GM12891 (cell line): Measurements from ENCODE around the gene TFAP2B.

ENCODE experiments used
- DNase-seq: peaks from one replicate; pipeline ENCODE4 v3.0.0; 2011; ENCODE audit warnings: low spot score; ENCODE audit not compliant: insufficient read length
- FAIRE-seq: peaks from 2 replicates; lab custom pipeline; 2011; peaks lifted over from hg19 to GRCh38; lab: Jason Lieb, UNC
- PAX5 ChIP-seq: IDR thresholded peaks from 2 replicates; pipeline ENCODE4 v1.6.1; 2011; ENCODE audit warnings: low read length, moderate library complexity, mild to moderate bottlenecking; ENCODE audit not compliant: insufficient read depth, severe bottlenecking
- POLR2A ChIP-seq: IDR thresholded peaks from 2 replicates; pipeline ENCODE4 v1.6.1; 2011; ENCODE audit warnings: low read depth, low read length, control low read depth
- POLR2AphosphoS5 ChIP-seq: IDR thresholded peaks from 2 replicates; pipeline ENCODE4 v1.6.1; 2011; ENCODE audit warnings: low read depth, low read length, control low read depth
- POU2F2 ChIP-seq: IDR thresholded peaks from 2 replicates; pipeline ENCODE4 v1.6.1; 2011; ENCODE audit warnings: low read depth, mild to moderate bottlenecking, control low read depth, low read length, moderate library complexity
- SPI1 ChIP-seq: IDR thresholded peaks from 2 replicates; pipeline ENCODE4 v1.6.1; 2011; ENCODE audit warnings: low read depth, low read length, control low read depth
- TAF1 ChIP-seq: IDR thresholded peaks from 2 replicates; pipeline ENCODE4 v1.6.1; 2011; ENCODE audit warnings: low read depth, low read length, control low read depth

TFAP2B gene

GRCh38 chr6:50834929-50835410 lies 16.3 kb downstream of the TFAP2B start:
- DNase-seq = no peak
- no peak for TF ChIP-seq POU2F2
- TF ChIP-seq POLR2A = no peak
- no peak for TF ChIP-seq PAX5
- TF ChIP-seq TAF1 = no peak
- TF ChIP-seq POLR2AphosphoS5 = no peak
- TF ChIP-seq SPI1 = no peak
- no peak for FAIRE-seq

- FAIRE-seq = no peak
- no peak for DNase-seq
- TF ChIP-seq POLR2AphosphoS5 (no peak), POU2F2 (no peak), PAX5 (no peak), TAF1 (no peak), SPI1 (no peak), POLR2A (no peak)
These were observed 17.6 kb downstream of the TFAP2B start for GRCh38 chr6:50836231-50836630.

GRCh38 chr6:50837589-50838445 lies 19.1 kb downstream of the TFAP2B start:
- no peak for FAIRE-seq
- no peak for DNase-seq
- TF ChIP-seq POLR2AphosphoS5 = no peak

- DNase-seq (no peak), FAIRE-seq (no peak)
- TF ChIP-seq SPI1 = no peak
- TF ChIP-seq PAX5 = no peak
- no peak for TF ChIP-seq POLR2AphosphoS5
These were observed 21.6 kb downstream of the TFAP2B start for GRCh38 chr6:50840112-50840810.

GRCh38 chr6:50840811-50841192 lies 22.1 kb downstream of the TFAP2B start:
- no peak for TF ChIP-seq SPI1
- no peak for TF ChIP-seq POLR2AphosphoS5
- TF ChIP-seq POLR2A = no peak
- TF ChIP-seq TAF1 = no peak
- TF ChIP-seq POU2F2 = no peak
- no peak for TF ChIP-seq PAX5
- DNase-seq (no peak), FAIRE-seq (no peak)

- no peak for FAIRE-seq
- no peak for DNase-seq
These were observed 23.8 kb downstream of the TFAP2B start for GRCh38 chr6:50842446-50842845.

GRCh38 chr6:50842861-50843384 lies 24.3 kb downstream of the TFAP2B start:
- FAIRE-seq (no peak), DNase-seq (no peak)
- TF ChIP-seq PAX5 (no peak), POLR2AphosphoS5 (no peak), SPI1 (no peak), POLR2A (no peak), TAF1 (no peak), POU2F2 (no peak)

More at GRCh38 chr6:50842446-50842845, 23.8 kb downstream of the TFAP2B start:
- TF ChIP-seq TAF1 = no peak
- no peak for TF ChIP-seq POLR2A
- TF ChIP-seq SPI1 = no peak
- no peak for TF ChIP-seq POU2F2
- TF ChIP-seq POLR2AphosphoS5 = no peak
- TF ChIP-seq PAX5 = no peak

- FAIRE-seq = no peak
- DNase-seq = no peak
- no peak for TF ChIP-seq TAF1
- no peak for TF ChIP-seq PAX5
- no peak for TF ChIP-seq POLR2A
- TF ChIP-seq POU2F2 = no peak
- no peak for TF ChIP-seq POLR2AphosphoS5
- TF ChIP-seq SPI1 = no peak
These were observed 25.2 kb downstream of the TFAP2B start for GRCh38 chr6:50843842-50844241.

- FAIRE-seq (no peak), DNase-seq (no peak)
- TF ChIP-seq PAX5 = no peak
- TF ChIP-seq POLR2AphosphoS5 = no peak
- TF ChIP-seq POLR2A = no peak
- TF ChIP-seq SPI1 = no peak
- TF ChIP-seq TAF1 = no peak
- TF ChIP-seq POU2F2 = no peak
These were observed 26.9 kb downstream of the TFAP2B start for GRCh38 chr6:50845499-50846143.

GRCh38 chr6:50846144-50846851 lies 27.6 kb downstream of the TFAP2B start:
- no peak for FAIRE-seq
- DNase-seq = no peak
- TF ChIP-seq POLR2A = no peak
- no peak for TF ChIP-seq SPI1
- no peak for TF ChIP-seq POLR2AphosphoS5
- no peak for TF ChIP-seq POU2F2
- TF ChIP-seq TAF1 = no peak
- TF ChIP-seq PAX5 = no peak
